Glutamatergic neuron (in vitro differentiated cells): Measurements from ENCODE around the gene RRAGB. TPM values are rescaled to one million over a fixed set of nuclear protein-coding genes. Genes with fewer than 3 reads are reported as not detected.
"Not testable (repeated sequence)": the region's sequence is repeated elsewhere in the genome, so short reads cannot be mapped to it uniquely, and the experiment has no call there.

ENCODE experiments used
- DNase-seq: peaks from one replicate; pipeline ENCODE4 v3.0.0; 2022
- H3K27ac Mint-ChIP-seq: one replicate; pipeline ENCODE4 v1.8.0; 2020; ENCODE audit warnings: mild to moderate bottlenecking, mixed read lengths, inconsistent platforms; ENCODE audit not compliant: unreplicated experiment
- H3K27me3 Mint-ChIP-seq: one replicate; pipeline ENCODE4 v1.8.0; 2020; ENCODE audit warnings: mild to moderate bottlenecking, moderate library complexity, mixed read lengths, inconsistent platforms; ENCODE audit not compliant: unreplicated experiment
- H3K36me3 Mint-ChIP-seq: one replicate; pipeline ENCODE4 v1.8.0; 2020; ENCODE audit warnings: mild to moderate bottlenecking, mixed read lengths, inconsistent platforms; ENCODE audit not compliant: unreplicated experiment
- H3K4me1 Mint-ChIP-seq: one replicate; pipeline ENCODE4 v1.8.0; 2020; ENCODE audit warnings: mild to moderate bottlenecking, low read depth, mixed read lengths, inconsistent platforms; ENCODE audit not compliant: unreplicated experiment
- H3K4me3 Mint-ChIP-seq: one replicate; pipeline ENCODE4 v1.8.0; 2020; ENCODE audit warnings: mild to moderate bottlenecking, mixed read lengths, inconsistent platforms; ENCODE audit not compliant: unreplicated experiment
- H3K9me3 Mint-ChIP-seq: one replicate; pipeline ENCODE4 v1.8.0; 2020; ENCODE audit warnings: mild to moderate bottlenecking, moderate library complexity, mixed read lengths, inconsistent platforms; ENCODE audit not compliant: unreplicated experiment
- total RNA-seq: library from RNA; stranded (reverse); fragmentation: NEBNext Ultra II Directional; extraction: Animal tissue kit (Norgen Biotek cat#: 25700); gene quantifications from one replicate; pipeline ENCODE4 v1.2.1, GENCODE V29; 2021; ENCODE audit not compliant: unreplicated experiment
- TF ChIP-seq, protein P1 (sequence below): fragments of 200-600 bp; sonication (generic); IDR thresholded peaks from one replicate; pipeline ENCODE4 v1.5.0; 2021; ENCODE audit not compliant: partially characterized antibody, unreplicated experiment

Gene RRAGB
- total RNA-seq, 1 donor from 2014 or later = 29.5 TPM

GRCh38 chrX:55742649-55743048, 25.1 kb downstream of the RRAGB start:
- Mint-ChIP-seq H3K27me3 (peaks cover 1% of the 10 kb centered on the region), H3K9me3 (no peaks in the 10 kb centered on the region), H3K36me3 (peaks cover 4% of the 10 kb centered on the region), H3K27ac (no peak overlapping the region), H3K4me3 (no peak overlapping the region), H3K4me1 (no peaks in the 10 kb centered on the region)
- no peak for DNase-seq
- TF ChIP-seq, protein P1, sequence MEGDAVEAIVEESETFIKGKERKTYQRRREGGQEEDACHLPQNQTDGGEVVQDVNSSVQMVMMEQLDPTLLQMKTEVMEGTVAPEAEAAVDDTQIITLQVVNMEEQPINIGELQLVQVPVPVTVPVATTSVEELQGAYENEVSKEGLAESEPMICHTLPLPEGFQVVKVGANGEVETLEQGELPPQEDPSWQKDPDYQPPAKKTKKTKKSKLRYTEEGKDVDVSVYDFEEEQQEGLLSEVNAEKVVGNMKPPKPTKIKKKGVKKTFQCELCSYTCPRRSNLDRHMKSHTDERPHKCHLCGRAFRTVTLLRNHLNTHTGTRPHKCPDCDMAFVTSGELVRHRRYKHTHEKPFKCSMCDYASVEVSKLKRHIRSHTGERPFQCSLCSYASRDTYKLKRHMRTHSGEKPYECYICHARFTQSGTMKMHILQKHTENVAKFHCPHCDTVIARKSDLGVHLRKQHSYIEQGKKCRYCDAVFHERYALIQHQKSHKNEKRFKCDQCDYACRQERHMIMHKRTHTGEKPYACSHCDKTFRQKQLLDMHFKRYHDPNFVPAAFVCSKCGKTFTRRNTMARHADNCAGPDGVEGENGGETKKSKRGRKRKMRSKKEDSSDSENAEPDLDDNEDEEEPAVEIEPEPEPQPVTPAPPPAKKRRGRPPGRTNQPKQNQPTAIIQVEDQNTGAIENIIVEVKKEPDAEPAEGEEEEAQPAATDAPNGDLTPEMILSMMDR = no peak

- H3K4me1 Mint-ChIP-seq, H3K4me3 Mint-ChIP-seq, DNase-seq, H3K36me3 Mint-ChIP-seq, H3K27ac Mint-ChIP-seq, H3K9me3 Mint-ChIP-seq, H3K27me3 Mint-ChIP-seq: not testable (repeated sequence)
Measured at GRCh38 chrX:55748463-55748862, 30.9 kb downstream of the RRAGB start.

DNA sequence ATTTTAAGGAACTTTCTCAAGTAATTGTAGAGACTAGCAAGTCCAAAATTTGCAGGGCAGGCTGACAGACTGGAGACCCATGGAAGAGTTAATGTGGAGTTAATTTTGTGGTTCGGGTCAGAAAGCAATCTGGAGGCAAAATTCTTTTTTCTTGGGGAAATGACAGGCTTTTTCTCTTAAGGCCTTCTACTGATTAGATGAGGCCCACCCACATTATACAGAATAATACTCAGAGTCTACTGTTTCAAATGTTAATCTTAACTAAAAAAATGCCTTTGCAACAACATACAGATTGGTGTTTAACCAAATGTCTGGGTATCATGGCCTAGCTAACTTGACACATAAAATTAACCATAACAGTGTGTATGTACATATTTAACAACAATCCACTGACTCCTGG, 32.7 kb downstream of the RRAGB start:
- Mint-ChIP-seq H3K4me1 (no peaks in the 10 kb centered on the region), H3K27ac (peak overlapping the region; percentile 68), H3K27me3 (no peaks in the 10 kb centered on the region), H3K4me3 (no peak overlapping the region), H3K9me3 (no peaks in the 10 kb centered on the region), H3K36me3 (peaks cover under 1% of the 10 kb centered on the region)
- TF ChIP-seq, protein P1 = no peak
- DNase-seq = no peak

DNA sequence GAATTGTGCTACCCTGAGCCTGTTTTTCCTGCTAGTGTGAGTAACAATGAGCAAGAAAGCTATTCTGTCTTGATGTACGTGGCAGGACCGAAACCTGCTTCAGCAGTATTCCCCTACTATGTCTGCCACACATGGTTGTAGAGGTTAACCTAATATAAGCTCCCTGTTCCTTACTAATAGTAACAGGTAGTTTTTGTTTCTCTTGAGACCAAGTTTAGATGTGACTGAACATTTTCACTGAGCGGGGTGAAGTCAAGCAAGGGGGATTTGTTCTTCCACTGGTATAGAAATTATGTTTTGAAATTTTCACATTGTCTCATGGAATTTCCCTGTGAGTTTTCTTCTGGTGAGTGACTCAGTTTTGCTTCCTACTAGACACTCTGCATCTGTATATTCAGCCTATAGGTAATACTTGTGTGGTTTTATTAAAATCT, 37.3 kb downstream of the RRAGB start:
- Mint-ChIP-seq H3K4me1 (no peaks in the 10 kb centered on the region), H3K36me3 (no peaks in the 10 kb centered on the region), H3K27ac (no peak overlapping the region), H3K4me3 (no peak overlapping the region), H3K9me3 (no peaks in the 10 kb centered on the region), H3K27me3 (no peaks in the 10 kb centered on the region)
- no peak for DNase-seq
- TF ChIP-seq, protein P1 = no peak

- no peak for DNase-seq
- Mint-ChIP-seq H3K4me1 (no peaks in the 10 kb centered on the region), H3K27ac (no peak overlapping the region), H3K4me3 (no peak overlapping the region), H3K27me3 (no peaks in the 10 kb centered on the region), H3K36me3 (peaks cover 6% of the 10 kb centered on the region), H3K9me3 (no peaks in the 10 kb centered on the region)
- TF ChIP-seq, protein P1 = no peak
Measured at GRCh38 chrX:55758033-55758432, 40.5 kb downstream of the RRAGB start.

- Mint-ChIP-seq H3K27me3 (no peaks in the 10 kb centered on the region), H3K27ac (no peak overlapping the region), H3K36me3 (peaks cover 6% of the 10 kb centered on the region), H3K9me3 (no peaks in the 10 kb centered on the region), H3K4me3 (no peak overlapping the region), H3K4me1 (no peaks in the 10 kb centered on the region)
- TF ChIP-seq, protein P1 = no peak
- no peak for DNase-seq
Measured at GRCh38 chrX:55759478-55759877, 41.9 kb downstream of the RRAGB start.
